Testis (tissue), 2 donors: ENCODE results near the gene ADCY5.

Experiments
- CTCF ChIP-seq, 3 experiments: fragments of 450-650 bp in 2 of 3; fragments of 200-600 bp in 1 of 3; sonication (generic) in 1 of 3; IDR thresholded peaks; one replicate each; pipeline ENCODE4 v1.5.1; 2016 to 2019; ENCODE audit warnings: antibody characterized with exemption in 3 of 3, mild to moderate bottlenecking in 2 of 3, moderate library complexity in 1 of 3
- POLR2A ChIP-seq: fragments of 450-650 bp; IDR thresholded peaks from one replicate; pipeline ENCODE4 v1.6.1; 2017; ENCODE audit warnings: antibody characterized with exemption, mild to moderate bottlenecking, moderate library complexity

GRCh38 chr3:123489400-123490004 is 40.6 kb upstream of the ADCY5 start:
- TF ChIP-seq CTCF (IDR thresholded peaks at IDR 0.05) (peak; percentile 75 to 87 (median 86)), POLR2A (no peak)
